Muscle of leg (tissue), 11 donors: ENCODE results near the gene LRMDA. TPM values are rescaled to one million over a fixed set of nuclear protein-coding genes. Genes with fewer than 3 reads are reported as not detected.
"Not testable (repeated sequence)": the region's sequence is repeated elsewhere in the genome, so short reads cannot be mapped to it uniquely, and the experiment has no call there.

ENCODE experiments used
- DNase-seq: peaks from one replicate; pipeline ENCODE4 v3.0.0; 2013
- H3K27ac ChIP-seq: one replicate; pipeline ENCODE4 v1.5.1; 2013; ENCODE audit warnings: mild to moderate bottlenecking, low read length, control low read depth
- H3K27me3 ChIP-seq: one replicate; pipeline ENCODE4 v1.6.1; 2013; ENCODE audit warnings: low read length; ENCODE audit not compliant: control insufficient read depth, insufficient read depth
- H3K36me3 ChIP-seq: one replicate; pipeline ENCODE4 v1.6.1; 2013; ENCODE audit warnings: low read length; ENCODE audit not compliant: control insufficient read depth, insufficient read depth
- H3K4me1 ChIP-seq: one replicate; pipeline ENCODE4 v1.6.1; 2013; ENCODE audit warnings: low read length; ENCODE audit not compliant: control insufficient read depth, insufficient read depth
- H3K4me3 ChIP-seq: one replicate; pipeline ENCODE4 v1.5.1; 2013; ENCODE audit warnings: low read length, control low read depth
- H3K9me3 ChIP-seq: replicated peaks from 2 replicates; pipeline ENCODE4 v1.6.1; 2013; ENCODE audit warnings: low read depth, low read length; ENCODE audit not compliant: control insufficient read depth
- WGBS: methylation state at CpG from one replicate; pipeline ENCODE4 v1.1.5; 2013; ENCODE audit warnings: missing lambda C conversion rate; ENCODE audit not compliant: insufficient coverage; 5-methylcytosine and 5-hydroxymethylcytosine counted together
- polyA plus RNA-seq, 8 donors: library from polyadenylated mRNA; unstranded; fragments of 120-200 nt; gene quantifications; one replicate each; pipeline versions ENCODE4 v1.2.1 to v1.2.3, GENCODE V29; 2013; ENCODE audit warnings: inconsistent platforms in 1 of 8, low replicate concordance in 1 of 8; ENCODE audit not compliant: insufficient read length in 8 of 8, insufficient read depth in 1 of 8
- total RNA-seq: library from RNA; stranded (reverse); fragments of 120-200 nt; gene quantifications from one replicate; pipeline ENCODE4 v1.2.4, GENCODE V29; 2013

Gene LRMDA
- total and polyA plus RNA-seq, 9 donors, result 4.8 to 7.9 (median 5.7) TPM

DNA sequence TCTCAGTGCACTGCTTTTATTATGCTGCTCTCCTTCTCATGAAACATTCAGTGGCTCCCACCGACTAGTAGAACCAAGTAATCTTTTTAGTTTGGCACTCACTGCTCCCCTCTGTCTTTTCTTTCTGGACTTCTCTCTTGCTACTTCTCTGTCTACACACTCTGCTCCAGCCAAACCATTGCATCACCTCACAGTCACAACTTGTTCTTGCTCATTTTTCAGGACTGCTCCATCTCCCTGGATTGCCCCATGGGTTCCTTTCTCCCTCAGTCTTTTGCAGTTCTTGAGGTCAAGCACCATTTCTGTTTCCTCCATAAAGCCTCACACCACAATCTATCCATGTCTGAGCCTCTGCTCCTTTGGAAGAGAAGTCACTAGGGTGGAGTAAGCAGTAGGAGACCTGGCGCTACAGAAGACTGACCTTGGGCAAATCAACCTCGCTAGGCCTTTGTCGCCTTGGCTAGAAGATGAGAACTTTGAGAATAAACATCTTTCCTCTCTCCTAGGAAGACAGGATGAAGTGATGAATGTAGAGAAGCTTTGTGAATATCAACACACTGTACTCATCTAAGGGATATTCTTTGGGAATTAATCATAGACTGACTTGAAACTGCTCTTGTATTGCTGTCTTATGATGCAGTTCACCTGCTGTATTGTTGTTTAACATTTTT lies 186.2 kb downstream of the LRMDA start:
- Histone ChIP-seq H3K36me3 (no peaks in the 10 kb centered on the region), H3K27ac (no peak overlapping the region), H3K27me3 (no peaks in the 10 kb centered on the region), H3K4me1 (no peaks in the 10 kb centered on the region), H3K4me3 (no peak overlapping the region), H3K9me3 (no peaks in the 10 kb centered on the region)
- DNase-seq, result no peak
- WGBS, result 30% methylated on average over 1 of the region's 4 CpGs

DNA sequence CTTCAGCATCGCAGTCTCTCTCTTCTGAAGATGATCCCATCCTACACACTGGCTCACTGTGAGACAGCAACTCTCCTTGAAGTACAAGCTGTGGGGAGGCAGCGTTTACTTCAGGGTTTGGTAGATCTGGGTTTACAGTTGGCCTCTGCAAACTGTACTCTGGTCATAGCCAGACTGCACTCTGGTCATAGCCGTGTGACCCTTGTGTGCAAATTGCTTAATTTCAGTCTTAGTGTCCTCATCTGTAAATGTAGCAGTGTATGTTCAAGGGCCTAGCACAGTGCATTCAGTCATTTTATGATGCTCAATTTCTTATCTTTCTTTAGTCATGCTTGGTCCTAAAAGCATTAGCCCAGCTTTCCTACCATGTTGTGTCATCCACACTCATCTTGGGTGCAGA lies 188.2 kb downstream of the LRMDA start:
- H3K4me3 ChIP-seq, result no peak overlapping the region
- H3K36me3 ChIP-seq, result no peaks in the 10 kb centered on the region
- no peaks in the 10 kb centered on the region for H3K4me1 ChIP-seq
- no peak overlapping the region for H3K27ac ChIP-seq
- no peaks in the 10 kb centered on the region for H3K27me3 ChIP-seq
- 100% methylated on average over 1 of the region's 3 CpGs for WGBS
- H3K9me3 ChIP-seq, result no peaks in the 10 kb centered on the region
- no peak for DNase-seq

DNA sequence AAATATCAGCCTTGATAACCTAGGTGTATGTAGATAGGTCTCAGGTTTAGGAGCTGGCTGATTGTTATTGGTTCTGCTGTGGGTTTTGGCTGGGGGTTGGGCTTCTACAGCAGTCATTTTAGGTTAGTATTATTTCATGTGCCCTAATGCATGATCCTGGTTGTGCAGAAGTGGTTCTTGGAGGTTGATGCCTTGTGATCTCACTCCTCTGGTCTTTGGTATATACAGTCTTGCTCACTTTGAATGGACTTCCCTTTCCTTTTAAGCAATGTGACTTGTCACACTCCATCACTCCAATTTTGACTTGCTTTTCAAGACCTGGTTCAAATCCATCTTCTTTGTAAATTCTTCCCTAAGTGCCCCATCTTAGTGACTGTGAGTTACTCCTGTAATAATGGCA lies 188.9 kb downstream of the LRMDA start:
- Histone ChIP-seq H3K9me3 (no peaks in the 10 kb centered on the region), H3K4me1 (no peaks in the 10 kb centered on the region), H3K36me3 (no peaks in the 10 kb centered on the region), H3K4me3 (no peak overlapping the region), H3K27me3 (no peaks in the 10 kb centered on the region), H3K27ac (no peak overlapping the region)
- DNase-seq, result no peak

DNA sequence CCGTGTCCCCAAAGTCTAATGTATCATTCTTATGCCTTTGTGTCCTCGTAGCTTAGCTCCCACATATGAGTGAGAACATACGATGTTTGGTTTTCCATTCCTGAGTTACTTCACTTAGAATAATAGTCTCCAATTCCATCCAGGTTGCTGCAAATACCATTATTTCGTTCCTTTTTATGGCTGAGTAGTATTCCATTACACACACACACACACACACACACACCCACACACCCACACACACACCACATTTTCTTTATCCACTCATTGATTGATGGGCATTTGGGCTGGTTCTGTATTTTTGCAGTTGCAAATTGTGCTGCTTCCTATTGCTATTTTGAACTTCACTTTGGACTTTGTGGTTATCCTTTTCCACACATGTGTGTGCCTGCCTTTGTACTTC lies 189.6 kb downstream of the LRMDA start:
- H3K4me1 ChIP-seq, H3K27me3 ChIP-seq, H3K27ac ChIP-seq, H3K4me3 ChIP-seq, DNase-seq, H3K9me3 ChIP-seq, H3K36me3 ChIP-seq: not testable (repeated sequence)
- WGBS, result no CpG with 5 or more reads among the region's 4 CpGs

DNA sequence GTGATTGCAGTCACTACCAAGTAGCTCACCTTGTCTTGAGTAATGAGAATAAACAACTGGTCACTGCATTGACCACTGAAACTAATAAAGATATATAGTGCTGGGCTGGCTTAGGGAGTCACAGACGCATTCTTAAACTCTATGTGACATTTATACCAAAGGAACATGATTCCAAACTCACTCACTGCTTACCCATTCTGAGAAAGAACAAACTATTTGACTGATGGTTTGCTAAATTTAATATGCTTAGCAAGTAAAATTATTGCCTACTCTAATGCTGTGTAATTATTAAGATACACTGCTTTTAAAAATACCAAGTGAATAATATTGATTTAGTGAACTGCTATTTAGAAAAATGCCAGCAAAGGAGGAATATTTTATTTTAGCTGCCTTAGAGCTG lies 191.1 kb downstream of the LRMDA start:
- no peak overlapping the region for H3K27ac ChIP-seq
- H3K27me3 ChIP-seq, result no peaks in the 10 kb centered on the region
- no peak overlapping the region for H3K4me3 ChIP-seq
- H3K36me3 ChIP-seq, result no peaks in the 10 kb centered on the region
- no CpG with 5 or more reads among the region's 1 CpG for WGBS
- no peaks in the 10 kb centered on the region for H3K4me1 ChIP-seq
- no peaks in the 10 kb centered on the region for H3K9me3 ChIP-seq
- no peak for DNase-seq

DNA sequence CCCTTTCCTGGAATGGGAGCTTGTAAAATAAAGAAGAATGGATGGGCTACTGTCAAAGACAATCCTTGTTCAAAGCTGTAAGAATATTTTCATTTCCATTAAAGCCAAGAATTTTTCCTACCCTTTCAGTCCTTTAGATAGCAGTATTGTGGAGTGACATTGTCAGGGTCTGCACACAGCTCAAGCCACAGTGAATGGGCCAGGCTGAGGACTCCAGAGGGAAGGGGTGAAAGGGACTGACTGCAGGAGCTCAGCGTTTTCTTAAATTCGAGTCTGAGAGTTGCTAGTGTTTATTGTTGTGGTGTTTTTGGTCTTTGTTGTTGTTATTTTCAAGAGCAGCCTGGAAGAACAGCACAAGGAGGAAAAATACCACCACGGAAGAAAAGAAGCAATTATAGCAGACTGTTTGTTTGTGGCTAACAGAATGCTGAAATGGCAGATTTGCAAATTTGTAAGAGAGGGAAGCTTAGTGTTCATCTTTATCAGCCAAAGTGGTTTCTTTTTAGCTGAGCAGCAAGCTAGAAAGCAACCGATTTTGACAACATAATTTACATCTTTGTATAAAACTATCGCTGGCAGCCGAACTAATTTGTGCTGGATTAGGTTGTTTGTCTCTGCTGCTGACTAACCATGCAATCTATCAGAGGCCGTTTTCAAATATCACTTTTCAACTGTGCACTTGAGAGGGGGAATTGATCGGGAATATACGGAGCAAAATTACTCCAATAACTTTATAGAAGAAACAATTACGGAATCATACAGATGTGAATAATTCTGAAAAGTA lies 192.1 kb downstream of the LRMDA start:
- no peaks in the 10 kb centered on the region for H3K27me3 ChIP-seq
- H3K9me3 ChIP-seq, result no peaks in the 10 kb centered on the region
- H3K36me3 ChIP-seq, result no peaks in the 10 kb centered on the region
- H3K4me1 ChIP-seq, result no peaks in the 10 kb centered on the region
- 29% methylated on average over 3 of the region's 10 CpGs for WGBS
- no peak for DNase-seq
- H3K4me3 ChIP-seq, result no peak overlapping the region
- no peak overlapping the region for H3K27ac ChIP-seq

DNA sequence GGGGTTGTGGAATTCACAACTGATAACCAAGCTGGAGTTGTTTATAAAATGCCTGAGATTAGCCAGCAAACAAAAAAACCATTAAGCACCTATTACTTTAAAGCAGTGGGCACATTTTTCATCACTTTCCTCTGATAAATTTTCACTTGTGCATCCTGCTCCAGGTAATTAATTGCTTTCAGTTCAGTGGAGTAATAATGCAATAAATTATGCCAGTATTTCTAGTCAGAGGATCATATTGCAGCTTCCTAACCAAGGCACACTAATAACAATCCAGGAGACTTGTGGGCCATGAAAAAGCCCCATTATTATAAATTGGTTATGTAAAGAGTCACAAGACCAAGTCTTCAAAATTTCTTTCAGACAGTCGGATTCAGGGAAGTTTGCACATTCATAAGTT lies 193.2 kb downstream of the LRMDA start:
- H3K27ac ChIP-seq, result no peak overlapping the region
- 83% methylated on average over 1 of the region's 1 CpG for WGBS
- no peaks in the 10 kb centered on the region for H3K9me3 ChIP-seq
- no peaks in the 10 kb centered on the region for H3K36me3 ChIP-seq
- H3K4me3 ChIP-seq, result no peak overlapping the region
- H3K4me1 ChIP-seq, result no peaks in the 10 kb centered on the region
- DNase-seq, result no peak
- no peaks in the 10 kb centered on the region for H3K27me3 ChIP-seq

DNA sequence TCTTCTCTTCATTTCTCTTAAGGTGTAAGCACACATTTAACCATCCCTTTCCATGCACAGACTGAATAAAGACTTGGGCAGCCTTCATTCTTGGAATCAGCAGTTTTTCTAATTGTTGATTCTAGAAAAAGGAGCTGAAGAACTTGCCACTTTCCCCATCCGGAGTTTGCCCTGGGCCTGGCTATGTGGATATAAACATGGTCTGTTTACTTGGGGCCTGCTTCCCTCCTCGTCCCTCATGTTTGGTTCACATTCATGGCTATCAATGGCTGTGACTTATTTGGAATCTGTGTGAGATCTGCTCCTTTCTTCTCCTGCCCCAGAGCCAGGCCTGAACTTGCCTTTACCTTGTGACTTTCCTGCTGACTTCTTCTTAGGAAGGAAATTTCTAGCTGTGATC lies 199.3 kb downstream of the LRMDA start:
- no peak overlapping the region for H3K4me3 ChIP-seq
- H3K9me3 ChIP-seq, result no peaks in the 10 kb centered on the region
- peaks cover 3% of the 10 kb centered on the region for H3K4me1 ChIP-seq
- DNase-seq, result no peak
- no peaks in the 10 kb centered on the region for H3K27me3 ChIP-seq
- H3K27ac ChIP-seq, result no peak overlapping the region
- 100% methylated on average over 2 of the region's 2 CpGs for WGBS
- no peaks in the 10 kb centered on the region for H3K36me3 ChIP-seq

DNA sequence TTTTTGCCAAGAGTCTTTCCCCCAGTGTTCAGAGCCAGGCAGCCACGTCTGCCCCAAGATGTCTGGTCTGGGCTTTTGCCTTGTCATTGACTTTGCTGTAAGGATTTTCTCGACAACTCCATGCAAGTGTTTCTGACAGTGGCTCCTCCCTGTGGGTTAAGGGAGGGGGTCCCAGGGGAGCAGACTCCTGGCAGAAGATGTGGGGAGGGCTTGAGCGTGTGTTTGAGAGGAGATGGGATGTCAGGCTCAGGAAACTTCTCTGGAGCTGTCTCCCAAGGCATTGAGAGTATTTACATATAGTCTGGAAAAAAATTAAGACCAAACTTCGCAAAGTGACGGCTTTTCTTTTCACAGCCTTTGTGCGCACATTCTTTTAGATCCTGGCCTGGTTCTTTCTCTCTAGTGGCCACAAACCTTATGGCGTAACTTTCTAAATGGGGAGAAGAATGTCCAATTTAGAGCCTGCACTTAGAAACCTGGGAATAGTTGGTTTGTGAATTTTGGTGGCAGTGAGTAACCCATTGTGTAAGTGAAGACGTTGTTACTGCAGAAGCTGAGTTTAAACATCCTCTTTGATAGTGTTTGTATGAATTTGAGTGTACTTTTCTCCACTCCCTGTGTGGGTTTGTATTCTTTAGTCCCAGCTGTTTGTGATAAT lies 201.5 kb downstream of the LRMDA start:
- no peak overlapping the region for H3K4me3 ChIP-seq
- H3K4me1 ChIP-seq, result peaks cover 3% of the 10 kb centered on the region
- DNase-seq, result no peak
- H3K9me3 ChIP-seq, result no peaks in the 10 kb centered on the region
- 70% methylated on average over 7 of the region's 8 CpGs for WGBS
- H3K27ac ChIP-seq, result no peak overlapping the region
- no peaks in the 10 kb centered on the region for H3K36me3 ChIP-seq
- H3K27me3 ChIP-seq, result no peaks in the 10 kb centered on the region

DNA sequence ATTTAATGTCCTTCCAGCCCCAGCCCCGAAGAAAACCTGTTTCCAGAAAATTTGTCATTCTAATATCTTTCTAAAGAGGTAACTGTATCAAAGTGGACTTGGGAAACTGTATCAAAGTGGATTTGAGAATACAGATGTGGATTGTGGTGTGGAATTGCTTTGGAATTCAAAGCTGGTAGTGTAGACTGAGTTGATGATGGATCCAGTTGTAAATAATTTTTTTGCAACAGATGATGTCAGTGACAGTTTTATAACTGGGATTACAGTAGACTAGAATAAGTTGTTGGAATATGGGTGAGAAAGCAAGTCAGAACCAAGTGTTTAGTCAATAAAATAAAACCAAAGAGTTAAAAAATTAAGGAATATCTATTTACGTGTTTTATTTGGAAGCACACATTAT lies 202.1 kb downstream of the LRMDA start:
- Histone ChIP-seq H3K36me3 (no peaks in the 10 kb centered on the region), H3K27ac (no peak overlapping the region), H3K4me3 (no peak overlapping the region), H3K4me1 (peaks cover 3% of the 10 kb centered on the region), H3K27me3 (no peaks in the 10 kb centered on the region), H3K9me3 (no peaks in the 10 kb centered on the region)
- no CpG with 5 or more reads among the region's 2 CpGs for WGBS
- DNase-seq, result no peak
